ENCODE measurements around the gene SCG5. TPM values are rescaled to one million over a fixed set of nuclear protein-coding genes. Genes with fewer than 3 reads are reported as not detected.
A peak's percentile ranks its signal among the peaks of the same experiment; 100 is the strongest.

Gene SCG5
- polyA plus RNA-seq, 1 experiment: 44.4 TPM

- H3K4me3 ChIP-seq (ENCODE audit: low read depth, low read length): no peak overlapping the region
- TF ChIP-seq CTCF (IDR thresholded peaks at IDR 0.05; ENCODE audit: low read depth, low read length): no peak
- ChIA-PET CTCF (interaction anchor here (0.7 to 1.3 kb wide), 2 partner anchors 77 to 90 kb away, joined by 3 to 4 read pairs; no protein-coding TSS in a partner anchor), POLR2A (interaction anchor here (1.3 kb wide), 1 partner anchor 79 kb away, joined by 3 read pairs; no protein-coding TSS in a partner anchor)
- peak overlapping the region; percentile 32 for H3K27ac ChIP-seq (ENCODE audit: low read depth, low read length)
- H3K27me3 ChIP-seq (ENCODE audit: control insufficient read depth, insufficient read depth, low read length): no peaks in the 10 kb centered on the region
- no peaks in the 10 kb centered on the region for H3K9me3 ChIP-seq (ENCODE audit: control insufficient read depth, insufficient read depth, low read length)
- DNase-seq (ENCODE audit: low read depth, low spot score): no peak
Measured at GRCh38 chr15:32739522-32740063, 98.1 kb downstream of the SCG5 start.

- no peaks in the 10 kb centered on the region for H3K9me3 ChIP-seq (ENCODE audit: control insufficient read depth, insufficient read depth, low read length)
- ChIA-PET CTCF (no interaction called here), POLR2A (interaction anchor here (1.1 kb wide), 1 partner anchor 128 kb away, joined by 3 read pairs; no protein-coding TSS in a partner anchor)
- no peaks in the 10 kb centered on the region for H3K27me3 ChIP-seq (ENCODE audit: control insufficient read depth, insufficient read depth, low read length)
- no peak for TF ChIP-seq CTCF (IDR thresholded peaks at IDR 0.05; ENCODE audit: low read depth, low read length)
- DNase-seq (ENCODE audit: low read depth, low spot score): no peak
- no peak overlapping the region for H3K4me3 ChIP-seq (ENCODE audit: low read depth, low read length)
- H3K27ac ChIP-seq (ENCODE audit: low read depth, low read length): no peak overlapping the region
Measured at GRCh38 chr15:32743411-32744140, 102.1 kb downstream of the SCG5 start.

GRCh38 chr15:32746116-32746857 is 104.8 kb downstream of the SCG5 start:
- H3K4me3 ChIP-seq (ENCODE audit: low read depth, low read length): no peak overlapping the region
- H3K9me3 ChIP-seq (ENCODE audit: control insufficient read depth, insufficient read depth, low read length): no peaks in the 10 kb centered on the region
- CTCF ChIA-PET: interaction anchor here (1.4 kb wide), 1 partner anchor 83 kb away, joined by 4 read pairs; no protein-coding TSS in a partner anchor
- no peaks in the 10 kb centered on the region for H3K27me3 ChIP-seq (ENCODE audit: control insufficient read depth, insufficient read depth, low read length)
- TF ChIP-seq CTCF (IDR thresholded peaks at IDR 0.05; ENCODE audit: low read depth, low read length): no peak
- no peak overlapping the region for H3K27ac ChIP-seq (ENCODE audit: low read depth, low read length)
- POLR2A ChIA-PET: no interaction called here
- no peak for DNase-seq (ENCODE audit: low read depth, low spot score)

Small RNAs within 50 kb of the gene (small RNA-seq; reads per million reads assigned to genes)
- gene RN7SL286P (ENCODE audit: insufficient read length, low read depth): not detected

Other genes with a start within 250 kb of the SCG5 start
- gene GOLGA8K, start 238.4 kb upstream of the SCG5 start, polyA plus RNA-seq (2011; rRNA removed): not detected in 2 replicates
- gene GOLGA8O, start 186.1 kb upstream of the SCG5 start, polyA plus RNA-seq (2011; rRNA removed): not detected in 2 replicates
- 3.2 and 3.7 TPM in 2 replicates for gene GOLGA8N, start 48.3 kb upstream of the SCG5 start, polyA plus RNA-seq (2011; rRNA removed)
- 7.1 and 9.1 TPM in 2 replicates for gene ARHGAP11A, start 26.2 kb upstream of the SCG5 start, polyA plus RNA-seq (2011; rRNA removed)
- 2,326 and 2,858 TPM in 2 replicates for gene GREM1, start 76.3 kb downstream of the SCG5 start, polyA plus RNA-seq (2011; rRNA removed)

Data from AG04450 (cell line).